Peyer's patch (tissue), 4 donors: Measurements from ENCODE around the gene ENTPD3. TPM values are rescaled to one million over a fixed set of nuclear protein-coding genes. Genes with fewer than 3 reads are reported as not detected.
"Not testable (repeated sequence)": the region's sequence is repeated elsewhere in the genome, so short reads cannot be mapped to it uniquely, and the experiment has no call there.

ENCODE experiments used
- DNase-seq, 3 donors: peaks; one replicate each; pipeline ENCODE4 v3.0.0-alpha.2; 2017 to 2019
- H3K27ac ChIP-seq, 4 donors: fragments of 200-600 bp; sonication (generic); one replicate each; pipeline ENCODE4 v1.5.1; 2016 to 2019
- H3K27me3 ChIP-seq, 2 donors: fragments of 200-600 bp; sonication (generic); one replicate each; pipeline ENCODE4 v1.5.1; 2019
- H3K36me3 ChIP-seq, 3 donors: fragments of 200-600 bp; sonication (generic); one replicate each; pipeline ENCODE4 v1.5.1; 2016 to 2019
- H3K4me1 ChIP-seq, 4 donors: fragments of 200-600 bp; sonication (generic); one replicate each; pipeline ENCODE4 v1.5.1; 2016 to 2019
- H3K4me3 ChIP-seq, 4 donors: fragments of 200-600 bp; sonication (generic); 1 replicate in 3 of 4; 2 replicates in 1 of 4; pipeline ENCODE4 v1.5.1; 2016 to 2019; ENCODE audit warnings: mild to moderate bottlenecking in 1 of 4
- H3K9me3 ChIP-seq, 4 donors: fragments of 200-600 bp; sonication (generic); one replicate each; pipeline ENCODE4 v1.5.1; 2016 to 2019; ENCODE audit warnings: mild to moderate bottlenecking in 1 of 4
- POLR2A ChIP-seq, 2 donors: fragments of 450-650 bp; IDR thresholded peaks; one replicate each; pipeline ENCODE4 v1.5.1; 2017; ENCODE audit warnings: antibody characterized with exemption in 2 of 2, mild to moderate bottlenecking in 2 of 2, moderate library complexity in 2 of 2
- total RNA-seq, 4 donors: library from RNA; depleted of rRNA; stranded (reverse); fragments of >200 nt; gene quantifications; one replicate each; pipeline ENCODE4 v1.1.0, GENCODE V29; 2016
- TF ChIP-seq, protein P1 (sequence below), 6 experiments: fragments of 450-650 bp in 4 of 6; fragments of 200-600 bp in 2 of 6; sonication (generic) in 1 of 6; IDR thresholded peaks; one replicate each; pipeline ENCODE4 v1.5.1; 2017 to 2019; ENCODE audit warnings: antibody characterized with exemption in 6 of 6, mild to moderate bottlenecking in 3 of 6, moderate library complexity in 1 of 6

Gene ENTPD3
- total RNA-seq, 4 donors from 2014 or later: 0.53 to 1.2 (median 0.67) TPM; not detected in 1

DNA sequence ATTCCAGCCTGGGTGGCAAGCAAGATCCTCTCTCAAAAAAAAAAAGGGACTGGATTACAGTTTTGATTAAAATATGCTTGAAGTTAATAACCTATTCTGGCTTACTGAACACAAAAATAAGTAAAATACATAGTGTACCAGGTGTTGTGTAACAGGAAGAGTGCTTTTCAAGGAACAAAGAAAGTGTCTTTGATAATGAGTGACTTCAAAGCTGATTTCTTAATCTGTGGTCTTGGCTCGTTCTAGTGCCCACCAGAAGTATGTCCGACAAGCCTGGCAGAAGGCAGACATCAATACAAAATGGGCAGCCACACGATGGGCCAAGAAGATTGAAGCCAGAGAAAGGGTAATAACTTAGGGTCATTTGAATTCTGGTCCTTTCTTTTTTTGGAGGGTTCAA is 74.2 kb downstream of the ENTPD3 start:
- Histone ChIP-seq H3K4me3 (no peak overlapping the region), H3K9me3 (no peaks in the 10 kb centered on the region), H3K4me1 (peaks cover 3 to 19% (median 11%) of the 10 kb centered on the region in 4 donors), H3K27me3 (no peaks in the 10 kb centered on the region), H3K36me3 (peaks cover 0 to 62% (median 3%) of the 10 kb centered on the region in 3 donors), H3K27ac (no peak overlapping the region)
- TF ChIP-seq, protein P1, sequence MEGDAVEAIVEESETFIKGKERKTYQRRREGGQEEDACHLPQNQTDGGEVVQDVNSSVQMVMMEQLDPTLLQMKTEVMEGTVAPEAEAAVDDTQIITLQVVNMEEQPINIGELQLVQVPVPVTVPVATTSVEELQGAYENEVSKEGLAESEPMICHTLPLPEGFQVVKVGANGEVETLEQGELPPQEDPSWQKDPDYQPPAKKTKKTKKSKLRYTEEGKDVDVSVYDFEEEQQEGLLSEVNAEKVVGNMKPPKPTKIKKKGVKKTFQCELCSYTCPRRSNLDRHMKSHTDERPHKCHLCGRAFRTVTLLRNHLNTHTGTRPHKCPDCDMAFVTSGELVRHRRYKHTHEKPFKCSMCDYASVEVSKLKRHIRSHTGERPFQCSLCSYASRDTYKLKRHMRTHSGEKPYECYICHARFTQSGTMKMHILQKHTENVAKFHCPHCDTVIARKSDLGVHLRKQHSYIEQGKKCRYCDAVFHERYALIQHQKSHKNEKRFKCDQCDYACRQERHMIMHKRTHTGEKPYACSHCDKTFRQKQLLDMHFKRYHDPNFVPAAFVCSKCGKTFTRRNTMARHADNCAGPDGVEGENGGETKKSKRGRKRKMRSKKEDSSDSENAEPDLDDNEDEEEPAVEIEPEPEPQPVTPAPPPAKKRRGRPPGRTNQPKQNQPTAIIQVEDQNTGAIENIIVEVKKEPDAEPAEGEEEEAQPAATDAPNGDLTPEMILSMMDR (IDR thresholded peaks at IDR 0.05): no peak
- no peak for TF ChIP-seq POLR2A (IDR thresholded peaks at IDR 0.05)
- no peak for DNase-seq

DNA sequence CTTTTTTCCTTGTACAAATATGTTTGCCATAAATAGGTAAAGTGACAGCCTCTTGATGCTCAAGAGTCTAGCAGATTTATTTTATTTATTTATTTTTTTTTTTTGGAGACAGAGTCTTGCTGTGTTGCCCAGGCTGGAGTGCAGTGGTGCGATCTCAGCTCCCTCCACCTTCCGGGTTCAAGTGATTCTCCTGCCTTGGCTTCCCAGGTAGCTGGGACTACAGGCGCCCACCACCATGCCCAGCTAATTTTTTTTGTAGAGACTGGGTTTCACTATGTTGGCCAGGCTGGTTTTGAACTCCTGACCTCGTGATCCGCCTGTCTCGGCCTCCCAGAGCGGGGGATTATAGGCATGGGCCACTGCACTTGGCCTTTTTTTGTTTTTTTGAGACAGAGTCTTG is 75.9 kb downstream of the ENTPD3 start:
- not testable (repeated sequence) for H3K27ac ChIP-seq, H3K4me3 ChIP-seq, H3K27me3 ChIP-seq, DNase-seq, H3K9me3 ChIP-seq
- H3K4me1 ChIP-seq: peaks cover 3 to 14% (median 9%) of the 10 kb centered on the region in 4 donors
- peaks cover 0 to 62% (median 3%) of the 10 kb centered on the region in 3 donors for H3K36me3 ChIP-seq

DNA sequence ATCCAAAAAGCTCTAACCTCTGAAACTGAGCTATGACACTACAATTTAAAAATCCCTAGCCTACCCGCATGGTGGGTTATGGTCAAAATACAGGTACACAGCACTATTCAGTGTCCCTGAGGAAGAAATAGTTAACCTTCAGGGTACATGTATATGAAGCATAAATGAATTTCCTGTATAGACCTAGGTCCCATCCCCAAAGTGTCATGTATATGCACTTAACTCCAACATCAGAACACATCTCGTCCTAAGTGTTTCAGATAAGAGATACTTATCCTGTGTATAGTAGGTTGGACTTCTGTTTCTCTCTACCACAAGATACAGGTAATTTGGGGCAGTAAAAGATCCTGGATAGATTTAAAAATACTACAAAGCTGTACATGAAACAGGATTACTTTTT is 76.6 kb downstream of the ENTPD3 start:
- DNase-seq: no peak
- H3K4me1 ChIP-seq: peaks cover 0 to 7% (median 2%) of the 10 kb centered on the region in 4 donors
- no peaks in the 10 kb centered on the region for H3K9me3 ChIP-seq
- no peaks in the 10 kb centered on the region for H3K27me3 ChIP-seq
- H3K4me3 ChIP-seq: no peak overlapping the region
- TF ChIP-seq, protein P1 (IDR thresholded peaks at IDR 0.05): no peak
- no peak for TF ChIP-seq POLR2A (IDR thresholded peaks at IDR 0.05)
- H3K36me3 ChIP-seq: peaks cover 0 to 56% (median 3%) of the 10 kb centered on the region in 3 donors
- no peak overlapping the region for H3K27ac ChIP-seq

DNA sequence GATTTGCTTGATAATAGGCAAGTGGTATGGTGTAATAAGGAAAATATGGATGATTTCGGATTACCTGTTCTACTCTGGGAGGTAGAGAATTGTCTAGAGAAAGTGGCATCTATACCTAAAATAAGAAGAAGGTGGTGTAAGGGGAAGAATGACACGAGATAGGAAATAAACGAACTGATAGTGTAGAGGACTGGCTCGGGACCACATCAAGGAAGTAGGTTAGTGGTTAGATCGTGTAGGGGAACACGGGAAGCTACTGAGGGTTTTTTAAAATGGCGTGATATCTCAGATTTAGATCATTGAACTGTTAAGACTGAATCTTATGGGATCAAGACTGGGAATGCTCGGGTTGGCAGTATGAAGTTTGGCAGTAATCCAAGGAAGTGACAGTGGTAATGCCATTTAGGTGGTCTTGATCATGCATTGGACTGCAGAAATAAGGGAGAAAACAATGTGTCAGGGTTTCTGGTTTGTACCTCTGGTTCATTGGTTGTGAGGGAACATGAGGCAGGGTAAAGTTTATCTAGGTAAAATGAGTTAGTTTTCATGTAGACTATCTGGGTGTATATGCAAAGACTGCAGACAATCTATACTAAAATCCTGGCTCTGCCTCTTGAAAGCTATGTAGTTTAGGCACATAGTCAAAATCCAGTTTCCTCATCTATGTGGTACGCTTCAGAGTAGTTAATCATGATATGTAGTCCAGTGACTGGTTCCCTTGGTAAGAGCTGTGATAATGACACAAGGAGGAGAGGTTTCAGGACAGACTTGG is 77.5 kb downstream of the ENTPD3 start:
- Histone ChIP-seq H3K36me3 (peaks cover 0 to 47% (median 3%) of the 10 kb centered on the region in 3 donors), H3K27me3 (no peaks in the 10 kb centered on the region), H3K4me1 (no peaks in the 10 kb centered on the region), H3K27ac (no peak overlapping the region), H3K4me3 (no peak overlapping the region), H3K9me3 (no peaks in the 10 kb centered on the region)
- TF ChIP-seq, protein P1 (IDR thresholded peaks at IDR 0.05): no peak
- TF ChIP-seq POLR2A (IDR thresholded peaks at IDR 0.05): no peak
- DNase-seq: no peak

DNA sequence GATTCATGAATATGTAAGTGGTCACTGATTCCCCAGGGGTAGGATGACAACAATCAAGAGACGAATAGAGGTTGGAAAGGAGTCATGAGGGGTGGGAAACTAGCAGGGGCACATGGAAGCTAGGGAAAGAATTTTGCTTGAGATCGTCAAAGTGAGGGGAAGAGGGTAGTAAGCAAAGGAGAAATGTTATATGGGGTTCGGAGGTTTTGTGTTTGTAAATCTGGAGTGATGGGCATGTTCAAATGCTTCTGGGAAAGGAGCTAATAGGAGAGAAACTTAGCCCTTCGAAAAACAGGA is 78.1 kb downstream of the ENTPD3 start:
- DNase-seq: no peak
- Histone ChIP-seq H3K4me3 (no peak overlapping the region), H3K27me3 (no peaks in the 10 kb centered on the region), H3K9me3 (no peaks in the 10 kb centered on the region), H3K4me1 (no peaks in the 10 kb centered on the region), H3K36me3 (peaks cover 0 to 43% (median 3%) of the 10 kb centered on the region in 3 donors), H3K27ac (no peak overlapping the region)
- TF ChIP-seq, protein P1 (IDR thresholded peaks at IDR 0.05): no peak
- no peak for TF ChIP-seq POLR2A (IDR thresholded peaks at IDR 0.05)

DNA sequence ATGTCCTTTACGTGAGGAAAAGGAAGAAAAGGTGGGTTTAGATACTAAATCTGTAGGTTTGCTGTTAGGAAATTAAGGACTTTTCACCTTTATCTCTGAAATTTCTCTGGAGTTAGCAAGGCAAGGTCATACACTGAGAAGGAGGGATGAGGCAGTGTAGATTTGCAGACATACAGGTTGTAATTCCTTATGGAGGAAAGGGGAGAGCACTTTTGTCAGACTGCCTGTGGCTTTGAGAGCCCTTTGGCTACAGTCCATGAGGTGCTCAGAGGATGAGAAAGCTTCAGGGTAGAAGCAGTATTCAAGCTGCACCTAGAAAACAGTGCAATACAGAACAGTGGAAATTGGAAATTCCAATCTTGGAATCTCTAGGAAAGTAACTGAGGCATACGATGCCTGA is 78.5 kb downstream of the ENTPD3 start:
- H3K27ac ChIP-seq: no peak overlapping the region
- TF ChIP-seq, protein P1 (IDR thresholded peaks at IDR 0.05): no peak
- no peak for TF ChIP-seq POLR2A (IDR thresholded peaks at IDR 0.05)
- peaks cover 0 to 39% (median 3%) of the 10 kb centered on the region in 3 donors for H3K36me3 ChIP-seq
- H3K9me3 ChIP-seq: no peaks in the 10 kb centered on the region
- DNase-seq: no peak
- H3K4me1 ChIP-seq: no peaks in the 10 kb centered on the region
- H3K27me3 ChIP-seq: no peaks in the 10 kb centered on the region
- no peak overlapping the region for H3K4me3 ChIP-seq
